ENCODE results near the gene IP6K2. TPM values are rescaled to one million over a fixed set of nuclear protein-coding genes. Genes with fewer than 3 reads are reported as not detected.

Gene IP6K2
- total RNA-seq, 1 donor from 2014 or later = 94.1 TPM

- Mint-ChIP-seq H3K27me3 (no peaks in the 10 kb centered on the region), H3K9me3 (no peaks in the 10 kb centered on the region), H3K4me3 (no peak overlapping the region), H3K4me1 (peaks cover 37% of the 10 kb centered on the region), H3K36me3 (ENCODE audit: low read depth) (peaks cover 34% of the 10 kb centered on the region), H3K27ac (peak overlapping the region; percentile 51)
- DNase-seq (no peak), ATAC-seq (ENCODE audit: low read depth) (peak; percentile 97)
- intact Hi-C loops (cut with micrococcal nuclease) = loop anchor here (10.0 kb wide), 1 partner anchor 405 kb away; no protein-coding TSS in a partner anchor
- ChIA-PET CTCF (no interaction called here), POLR2A (no interaction called here)
- TF ChIP-seq CTCF (IDR thresholded peaks at IDR 0.05) = no peak
Measured at GRCh38 chr3:48679411-48680391, 37.3 kb downstream of the IP6K2 start.

- no peak for TF ChIP-seq CTCF (IDR thresholded peaks at IDR 0.05)
- H3K27me3 Mint-ChIP-seq = no peaks in the 10 kb centered on the region
- CTCF ChIA-PET = no interaction called here
- DNase-seq (no peak), ATAC-seq (ENCODE audit: low read depth) (no peak)
- H3K4me3 Mint-ChIP-seq = no peak overlapping the region
- intact Hi-C loops (cut with micrococcal nuclease) = no loop called here
- H3K9me3 Mint-ChIP-seq = no peaks in the 10 kb centered on the region
- peaks cover 34% of the 10 kb centered on the region for H3K36me3 Mint-ChIP-seq (ENCODE audit: low read depth)
- POLR2A ChIA-PET = no interaction called here
- H3K27ac Mint-ChIP-seq = no peak overlapping the region
- H3K4me1 Mint-ChIP-seq = peaks cover 31% of the 10 kb centered on the region
Measured at GRCh38 chr3:48678566-48679380, 38.2 kb downstream of the IP6K2 start.

GRCh38 chr3:48678056-48678455, 39.0 kb downstream of the IP6K2 start:
- no peak for ATAC-seq (ENCODE audit: low read depth)
- Mint-ChIP-seq H3K36me3 (ENCODE audit: low read depth) (peaks cover 34% of the 10 kb centered on the region), H3K9me3 (no peaks in the 10 kb centered on the region), H3K4me1 (peaks cover 30% of the 10 kb centered on the region), H3K4me3 (no peak overlapping the region), H3K27me3 (no peaks in the 10 kb centered on the region), H3K27ac (no peak overlapping the region)
- CTCF ChIA-PET = no interaction called here
- no peak for TF ChIP-seq CTCF (IDR thresholded peaks at IDR 0.05)
- POLR2A ChIA-PET = no interaction called here
- intact Hi-C loops (cut with micrococcal nuclease) = no loop called here
- no peak for DNase-seq

- ChIA-PET POLR2A (no interaction called here), CTCF (no interaction called here)
- TF ChIP-seq CTCF (IDR thresholded peaks at IDR 0.05) = no peak
- Mint-ChIP-seq H3K4me3 (no peak overlapping the region), H3K27ac (no peak overlapping the region), H3K27me3 (no peaks in the 10 kb centered on the region), H3K4me1 (peaks cover 23% of the 10 kb centered on the region), H3K36me3 (ENCODE audit: low read depth) (peaks cover 7% of the 10 kb centered on the region), H3K9me3 (no peaks in the 10 kb centered on the region)
- no peak for ATAC-seq (ENCODE audit: low read depth)
- no peak for DNase-seq
- intact Hi-C loops (cut with micrococcal nuclease) = no loop called here
Measured at GRCh38 chr3:48674505-48674904, 42.5 kb downstream of the IP6K2 start.

- no peaks in the 10 kb centered on the region for H3K27me3 Mint-ChIP-seq
- H3K4me1 Mint-ChIP-seq = peaks cover 15% of the 10 kb centered on the region
- H3K27ac Mint-ChIP-seq = no peak overlapping the region
- no peaks in the 10 kb centered on the region for H3K9me3 Mint-ChIP-seq
- intact Hi-C loops (cut with micrococcal nuclease) = no loop called here
- TF ChIP-seq CTCF (IDR thresholded peaks at IDR 0.05) = no peak
- DNase-seq (no peak), ATAC-seq (ENCODE audit: low read depth) (peak; percentile 34)
- no peak overlapping the region for H3K4me3 Mint-ChIP-seq
- ChIA-PET CTCF (no interaction called here), POLR2A (no interaction called here)
- H3K36me3 Mint-ChIP-seq (ENCODE audit: low read depth) = peaks cover 2% of the 10 kb centered on the region
Measured at GRCh38 chr3:48672522-48672921, 44.5 kb downstream of the IP6K2 start.

Measured in activated B cell treated with CpG ODN at 0.5 μM for 24 hours (primary cell).